K562 (cell line): ENCODE measurements around the gene RABL3.

Experiments
- HMBOX1 ChIP-seq: sonication (generic); IDR thresholded peaks from 2 replicates; pipeline ENCODE4 v1.6.1; 2016
- KLF16 ChIP-seq: IDR thresholded peaks from 2 replicates; pipeline ENCODE4 v1.6.1; 2016; ENCODE audit warnings: antibody characterized with exemption
- LEF1 ChIP-seq: fragments of 450-650 bp; IDR thresholded peaks from 2 replicates; pipeline ENCODE4 v1.6.1; 2016; ENCODE audit warnings: mild to moderate bottlenecking
- MAX ChIP-seq: sonication (generic); formaldehyde crosslinking; IDR thresholded peaks from 2 replicates; pipeline ENCODE4 v1.9.0; 2022; ENCODE audit warnings: mild to moderate bottlenecking, missing genetic modification reagents
- PKNOX1 ChIP-seq: fragments of 450-650 bp; IDR thresholded peaks from 2 replicates; pipeline ENCODE4 v1.6.1; 2016
- PRDM10 ChIP-seq: fragments of 450-650 bp; IDR thresholded peaks from 2 replicates; pipeline ENCODE4 v1.6.1; 2018; ENCODE audit not compliant: partially characterized antibody
- ZNF253 ChIP-seq: fragments of 250-450 bp; sonication (Bioruptor Pico); conservative IDR thresholded peaks from 2 replicates; pipeline ENCODE4 v1.6.1; 2021; ENCODE audit warnings: mild to moderate bottlenecking

- TF ChIP-seq KLF16 (no peak), PRDM10 (no peak), LEF1 (no peak), MAX (no peak), ZNF253 (no peak), HMBOX1 (no peak), PKNOX1 (no peak)
Measured at GRCh38 chr3:120637851-120638559, 104.3 kb downstream of the RABL3 start.
